Measurements from ENCODE around the gene NAT8L. TPM values are rescaled to one million over a fixed set of nuclear protein-coding genes. Genes with fewer than 3 reads are reported as not detected.

The NAT8L gene
- total RNA-seq, 3 donors from 2014 or later (not counting 1 experiment from before 2014, with no cell fraction given), result not detected

- H3K27me3 Mint-ChIP-seq (ENCODE audit: low read depth in 2 of 2), result peaks cover 11 to 12% of the 10 kb centered on the region in 2 donors
- H3K4me1 ChIP-seq (ENCODE audit: control insufficient read depth, insufficient read depth, low read length), result no peaks in the 10 kb centered on the region
- no peak overlapping the region for H3K4me3 Mint-ChIP-seq
- H3K36me3 Mint-ChIP-seq, result peaks cover 14% of the 10 kb centered on the region
- H3K9me3 ChIP-seq (ENCODE audit: control insufficient read depth, insufficient read depth, low read length), result peaks cover 12% of the 10 kb centered on the region
- no peak for ATAC-seq
- no peak overlapping the region for H3K27ac Mint-ChIP-seq
- H3K27me3 ChIP-seq (ENCODE audit: control insufficient read depth, insufficient read depth, low read length), result no peaks in the 10 kb centered on the region
- no peaks in the 10 kb centered on the region for H3K36me3 ChIP-seq (ENCODE audit: control insufficient read depth, insufficient read depth, low read length)
- no peak for DNase-seq
- peaks cover 0 to 4% of the 10 kb centered on the region in 2 donors for H3K4me1 Mint-ChIP-seq
- intact Hi-C loops (cut with micrococcal nuclease), result no loop called here
- H3K9me3 Mint-ChIP-seq, result peaks cover 4 to 19% of the 10 kb centered on the region in 2 donors
- WGBS (ENCODE audit: insufficient coverage), result 90% methylated on average over 7 of the region's 7 CpGs
- no peak overlapping the region for H3K4me3 ChIP-seq (ENCODE audit: low read length)
- H3K27ac ChIP-seq (ENCODE audit: low read length), result no peak overlapping the region
- no peak for TF ChIP-seq CTCF (IDR thresholded peaks at IDR 0.05)
Measured at GRCh38 chr4:2101346-2102044, 42.4 kb downstream of the NAT8L start.

GRCh38 chr4:2102045-2102883, 43.1 kb downstream of the NAT8L start:
- WGBS (ENCODE audit: insufficient coverage), result 82% methylated on average over 4 of the region's 4 CpGs
- Histone ChIP-seq H3K27ac (ENCODE audit: low read length) (no peak overlapping the region), H3K4me3 (ENCODE audit: low read length) (no peak overlapping the region), H3K4me1 (ENCODE audit: control insufficient read depth, insufficient read depth, low read length) (no peaks in the 10 kb centered on the region), H3K27me3 (ENCODE audit: control insufficient read depth, insufficient read depth, low read length) (no peaks in the 10 kb centered on the region), H3K36me3 (ENCODE audit: control insufficient read depth, insufficient read depth, low read length) (no peaks in the 10 kb centered on the region), H3K9me3 (ENCODE audit: control insufficient read depth, insufficient read depth, low read length) (peaks cover 12% of the 10 kb centered on the region)
- no peak overlapping the region for H3K27ac Mint-ChIP-seq
- peaks cover 0 to 4% of the 10 kb centered on the region in 2 donors for H3K4me1 Mint-ChIP-seq
- DNase-seq (no peak), ATAC-seq (no peak)
- intact Hi-C loops (cut with micrococcal nuclease), result no loop called here
- H3K27me3 Mint-ChIP-seq (ENCODE audit: low read depth in 2 of 2), result peaks cover 8 to 12% of the 10 kb centered on the region in 2 donors
- no peak overlapping the region for H3K4me3 Mint-ChIP-seq
- H3K36me3 Mint-ChIP-seq, result peaks cover 14% of the 10 kb centered on the region
- peaks cover 4 to 15% of the 10 kb centered on the region in 2 donors for H3K9me3 Mint-ChIP-seq
- no peak for TF ChIP-seq CTCF (IDR thresholded peaks at IDR 0.05)

GRCh38 chr4:2103127-2103842, 44.2 kb downstream of the NAT8L start:
- H3K36me3 Mint-ChIP-seq, result peaks cover 14% of the 10 kb centered on the region
- intact Hi-C loops (cut with micrococcal nuclease), result no loop called here
- DNase-seq (no peak), ATAC-seq (no peak)
- H3K27me3 Mint-ChIP-seq (ENCODE audit: low read depth in 2 of 2), result peaks cover 8 to 12% of the 10 kb centered on the region in 2 donors
- peaks cover 0 to 4% of the 10 kb centered on the region in 2 donors for H3K4me1 Mint-ChIP-seq
- Histone ChIP-seq H3K4me1 (ENCODE audit: control insufficient read depth, insufficient read depth, low read length) (no peaks in the 10 kb centered on the region), H3K9me3 (ENCODE audit: control insufficient read depth, insufficient read depth, low read length) (peaks cover 12% of the 10 kb centered on the region), H3K4me3 (ENCODE audit: low read length) (no peak overlapping the region), H3K27me3 (ENCODE audit: control insufficient read depth, insufficient read depth, low read length) (no peaks in the 10 kb centered on the region), H3K36me3 (ENCODE audit: control insufficient read depth, insufficient read depth, low read length) (no peaks in the 10 kb centered on the region), H3K27ac (ENCODE audit: low read length) (no peak overlapping the region)
- peaks cover 4 to 15% of the 10 kb centered on the region in 2 donors for H3K9me3 Mint-ChIP-seq
- H3K4me3 Mint-ChIP-seq, result no peak overlapping the region
- TF ChIP-seq CTCF (IDR thresholded peaks at IDR 0.05), result no peak
- H3K27ac Mint-ChIP-seq, result no peak overlapping the region
- 98% methylated on average over 4 of the region's 5 CpGs for WGBS (ENCODE audit: insufficient coverage)

Measured in natural killer cell (primary cell).